ENCODE measurements around the gene DCP2.
"Not testable (repeated sequence)": the region's sequence is repeated elsewhere in the genome, so short reads cannot be mapped to it uniquely, and the experiment has no call there.

Gene DCP2

GRCh38 chr5:112951124-112951702 is 25.4 kb upstream of the DCP2 start:
- Histone ChIP-seq H3K27me3 (ENCODE audit: control insufficient read depth, insufficient read depth, low read length) (no peaks in the 10 kb centered on the region), H3K9me3 (ENCODE audit: control insufficient read depth, low read depth, low read length) (no peaks in the 10 kb centered on the region), H3K4me1 (ENCODE audit: control insufficient read depth, low read depth, low read length) (no peaks in the 10 kb centered on the region), H3K36me3 (ENCODE audit: control insufficient read depth, low read depth, low read length) (no peaks in the 10 kb centered on the region), H3K27ac (ENCODE audit: low read length) (no peak overlapping the region), H3K9ac (ENCODE audit: low read length) (no peak overlapping the region), H3K4me3 (ENCODE audit: low read length) (no peak overlapping the region)

GRCh38 chr5:112956606-112957005 is 20.0 kb upstream of the DCP2 start:
- no peak overlapping the region for H3K4me3 ChIP-seq (ENCODE audit: low read length)
- H3K9ac ChIP-seq (ENCODE audit: low read length): no peak overlapping the region
- no peaks in the 10 kb centered on the region for H3K36me3 ChIP-seq (ENCODE audit: control insufficient read depth, low read depth, low read length)
- no peaks in the 10 kb centered on the region for H3K4me1 ChIP-seq (ENCODE audit: control insufficient read depth, low read depth, low read length)
- H3K27me3 ChIP-seq (ENCODE audit: control insufficient read depth, insufficient read depth, low read length): no peaks in the 10 kb centered on the region
- no peaks in the 10 kb centered on the region for H3K9me3 ChIP-seq (ENCODE audit: control insufficient read depth, low read depth, low read length)
- no peak overlapping the region for H3K27ac ChIP-seq (ENCODE audit: low read length)

GRCh38 chr5:112957036-112957808 is 19.4 kb upstream of the DCP2 start:
- Histone ChIP-seq H3K36me3 (ENCODE audit: control insufficient read depth, low read depth, low read length) (no peaks in the 10 kb centered on the region), H3K4me1 (ENCODE audit: control insufficient read depth, low read depth, low read length) (no peaks in the 10 kb centered on the region), H3K9ac (ENCODE audit: low read length) (no peak overlapping the region), H3K27ac (ENCODE audit: low read length) (no peak overlapping the region), H3K9me3 (ENCODE audit: control insufficient read depth, low read depth, low read length) (no peaks in the 10 kb centered on the region), H3K27me3 (ENCODE audit: control insufficient read depth, insufficient read depth, low read length) (no peaks in the 10 kb centered on the region), H3K4me3 (ENCODE audit: low read length) (no peak overlapping the region)

GRCh38 chr5:112958093-112959088 is 18.2 kb upstream of the DCP2 start:
- H3K9ac ChIP-seq (ENCODE audit: low read length): no peak overlapping the region
- H3K27ac ChIP-seq (ENCODE audit: low read length): no peak overlapping the region
- no peaks in the 10 kb centered on the region for H3K9me3 ChIP-seq (ENCODE audit: control insufficient read depth, low read depth, low read length)
- H3K27me3 ChIP-seq (ENCODE audit: control insufficient read depth, insufficient read depth, low read length): no peaks in the 10 kb centered on the region
- no peaks in the 10 kb centered on the region for H3K36me3 ChIP-seq (ENCODE audit: control insufficient read depth, low read depth, low read length)
- H3K4me1 ChIP-seq (ENCODE audit: control insufficient read depth, low read depth, low read length): no peaks in the 10 kb centered on the region
- H3K4me3 ChIP-seq (ENCODE audit: low read length): no peak overlapping the region

GRCh38 chr5:112959872-112960271 is 16.7 kb upstream of the DCP2 start:
- H3K4me3 ChIP-seq (ENCODE audit: low read length); H3K27me3 ChIP-seq (ENCODE audit: control insufficient read depth, insufficient read depth, low read length); H3K9ac ChIP-seq (ENCODE audit: low read length); H3K4me1 ChIP-seq (ENCODE audit: control insufficient read depth, low read depth, low read length); H3K9me3 ChIP-seq (ENCODE audit: control insufficient read depth, low read depth, low read length); H3K27ac ChIP-seq (ENCODE audit: low read length); H3K36me3 ChIP-seq (ENCODE audit: control insufficient read depth, low read depth, low read length): not testable (repeated sequence)

- Histone ChIP-seq H3K4me1 (ENCODE audit: control insufficient read depth, low read depth, low read length) (no peaks in the 10 kb centered on the region), H3K27me3 (ENCODE audit: control insufficient read depth, insufficient read depth, low read length) (no peaks in the 10 kb centered on the region), H3K9ac (ENCODE audit: low read length) (no peak overlapping the region), H3K27ac (ENCODE audit: low read length) (no peak overlapping the region), H3K4me3 (ENCODE audit: low read length) (no peak overlapping the region), H3K9me3 (ENCODE audit: control insufficient read depth, low read depth, low read length) (no peaks in the 10 kb centered on the region), H3K36me3 (ENCODE audit: control insufficient read depth, low read depth, low read length) (no peaks in the 10 kb centered on the region)
Measured at GRCh38 chr5:112960315-112960714, 16.3 kb upstream of the DCP2 start.

GRCh38 chr5:112960863-112961504 is 15.6 kb upstream of the DCP2 start:
- Histone ChIP-seq H3K4me1 (ENCODE audit: control insufficient read depth, low read depth, low read length) (no peaks in the 10 kb centered on the region), H3K9me3 (ENCODE audit: control insufficient read depth, low read depth, low read length) (no peaks in the 10 kb centered on the region), H3K27me3 (ENCODE audit: control insufficient read depth, insufficient read depth, low read length) (no peaks in the 10 kb centered on the region), H3K9ac (ENCODE audit: low read length) (no peak overlapping the region), H3K27ac (ENCODE audit: low read length) (no peak overlapping the region), H3K36me3 (ENCODE audit: control insufficient read depth, low read depth, low read length) (no peaks in the 10 kb centered on the region), H3K4me3 (ENCODE audit: low read length) (no peak overlapping the region)

GRCh38 chr5:112963374-112963733 is 13.2 kb upstream of the DCP2 start:
- not testable (repeated sequence) for H3K9me3 ChIP-seq (ENCODE audit: control insufficient read depth, low read depth, low read length); H3K9ac ChIP-seq (ENCODE audit: low read length); H3K27ac ChIP-seq (ENCODE audit: low read length); H3K4me3 ChIP-seq (ENCODE audit: low read length); H3K4me1 ChIP-seq (ENCODE audit: control insufficient read depth, low read depth, low read length); H3K27me3 ChIP-seq (ENCODE audit: control insufficient read depth, insufficient read depth, low read length); H3K36me3 ChIP-seq (ENCODE audit: control insufficient read depth, low read depth, low read length)

- no peak overlapping the region for H3K27ac ChIP-seq (ENCODE audit: low read length)
- no peak overlapping the region for H3K9ac ChIP-seq (ENCODE audit: low read length)
- H3K9me3 ChIP-seq (ENCODE audit: control insufficient read depth, low read depth, low read length): no peaks in the 10 kb centered on the region
- H3K4me1 ChIP-seq (ENCODE audit: control insufficient read depth, low read depth, low read length): peaks cover 9% of the 10 kb centered on the region
- H3K36me3 ChIP-seq (ENCODE audit: control insufficient read depth, low read depth, low read length): no peaks in the 10 kb centered on the region
- H3K27me3 ChIP-seq (ENCODE audit: control insufficient read depth, insufficient read depth, low read length): no peaks in the 10 kb centered on the region
- no peak overlapping the region for H3K4me3 ChIP-seq (ENCODE audit: low read length)
Measured at GRCh38 chr5:112965733-112966306, 10.8 kb upstream of the DCP2 start.

GRCh38 chr5:112967520-112968083 is 9.0 kb upstream of the DCP2 start:
- Histone ChIP-seq H3K27me3 (ENCODE audit: control insufficient read depth, insufficient read depth, low read length) (no peaks in the 10 kb centered on the region), H3K9ac (ENCODE audit: low read length) (no peak overlapping the region), H3K4me3 (ENCODE audit: low read length) (no peak overlapping the region), H3K36me3 (ENCODE audit: control insufficient read depth, low read depth, low read length) (no peaks in the 10 kb centered on the region), H3K9me3 (ENCODE audit: control insufficient read depth, low read depth, low read length) (no peaks in the 10 kb centered on the region), H3K27ac (ENCODE audit: low read length) (no peak overlapping the region), H3K4me1 (ENCODE audit: control insufficient read depth, low read depth, low read length) (peaks cover 9% of the 10 kb centered on the region)
